Caco-2 (cell line): ENCODE measurements around the gene MYO16. TPM values are rescaled to one million over a fixed set of nuclear protein-coding genes. Genes with fewer than 3 reads are reported as not detected.

Experiments used
- BruUV-seq: library from RNA; stranded (reverse); fragments of 400-500 nt; replicated peaks from 2 replicates; lab custom pipeline; 2021; lab: Mats Ljungman, UMichigan
- CTCF ChIA-PET: fragments of 300-600 bp; sonication (Branson Sonifier 250); formaldehyde crosslinking; loops from one replicate; lab custom pipeline; 2022; ENCODE audit warnings: antibody characterized with exemption; lab: Charles Lee
- POLR2A ChIA-PET: fragments of 300-600 bp; sonication (Branson Sonifier 250); formaldehyde crosslinking; loops from one replicate; lab custom pipeline; 2022; ENCODE audit warnings: antibody characterized with exemption; lab: Charles Lee
- DNase-seq, 2 experiments: peaks; one replicate each; pipeline versions ENCODE4 v3.0.0 to v3.0.0-alpha.2; 2020 to 2022
- H3K27me3 ChIP-seq: replicated peaks from 2 replicates; pipeline ENCODE4 v1.6.0; 2011; ENCODE audit warnings: low read length; ENCODE audit not compliant: control insufficient read depth, insufficient read depth
- H3K36me3 ChIP-seq: 2 replicates; pipeline ENCODE4 v1.5.1; 2011; ENCODE audit warnings: low read length; ENCODE audit not compliant: control insufficient read depth, insufficient read depth
- H3K4me1 ChIP-seq: fragments of 250-450 bp; sonication (Bioruptor Pico); 2 replicates; pipeline ENCODE4 v1.5.1; 2020; ENCODE audit warnings: mild to moderate bottlenecking
- H3K4me3 ChIP-seq: 2 replicates; pipeline ENCODE4 v1.5.1; 2011; ENCODE audit warnings: low read depth, mild to moderate bottlenecking, control low read depth, low read length
- H3K9me3 ChIP-seq: fragments of 250-450 bp; sonication (Bioruptor Pico); 2 replicates; pipeline ENCODE4 v1.5.1; 2020; ENCODE audit warnings: mild to moderate bottlenecking, moderate library complexity
- H3K27ac Mint-ChIP-seq: one replicate; pipeline ENCODE4 v1.8.0; 2022; ENCODE audit warnings: mixed read lengths; ENCODE audit not compliant: unreplicated experiment
- H3K27me3 Mint-ChIP-seq: one replicate; pipeline ENCODE4 v1.8.0; 2022; ENCODE audit warnings: mixed read lengths; ENCODE audit not compliant: insufficient read depth, unreplicated experiment
- H3K36me3 Mint-ChIP-seq: one replicate; pipeline ENCODE4 v1.8.0; 2022; ENCODE audit warnings: mild to moderate bottlenecking, mixed read lengths; ENCODE audit not compliant: insufficient read depth, unreplicated experiment
- H3K4me1 Mint-ChIP-seq: one replicate; pipeline ENCODE4 v1.8.0; 2022; ENCODE audit warnings: low read depth, mixed read lengths; ENCODE audit not compliant: unreplicated experiment
- H3K4me3 Mint-ChIP-seq: one replicate; pipeline ENCODE4 v1.8.0; 2022; ENCODE audit warnings: mild to moderate bottlenecking, moderate library complexity, mixed read lengths; ENCODE audit not compliant: unreplicated experiment
- H3K9me3 Mint-ChIP-seq: one replicate; pipeline ENCODE4 v1.8.0; 2022; ENCODE audit warnings: mixed read lengths; ENCODE audit not compliant: unreplicated experiment
- intact Hi-C: fragments of 100-400 bp; cut with micrococcal nuclease; formaldehyde crosslinking; loops from one replicate; pipeline ENCODE4 v1.10.0; 2022; ENCODE audit not compliant: unreplicated experiment
- total RNA-seq: library from RNA; stranded (reverse); gene quantifications from 2 replicates; pipeline ENCODE4 v1.2.3, GENCODE V29; 2022
- TF ChIP-seq, protein P1 (sequence below), 2 experiments: fragments of 200-600 bp in 1 of 2; IDR thresholded peaks; 1 replicate in 1 of 2; 2 replicates in 1 of 2; pipeline versions ENCODE4 v1.5.1 to v1.8.0; 2011 to 2022; ENCODE audit warnings: antibody characterized with exemption in 1 of 2, control low read depth in 1 of 2, inconsistent platforms in 1 of 2, low read depth in 1 of 2, low read length in 1 of 2, mild to moderate bottlenecking in 1 of 2, moderate library complexity in 1 of 2; ENCODE audit not compliant: insufficient read depth in 1 of 2, severe bottlenecking in 1 of 2, unreplicated experiment in 1 of 2

Gene MYO16
- total RNA-seq, 1 experiment from 2014 or later, result not detected

GRCh38 chr13:109126178-109126577 lies 496.8 kb downstream of the MYO16 start:
- DNase-seq, result no peak
- POLR2A ChIA-PET, result no interaction called here
- Histone ChIP-seq H3K36me3 (no peaks in the 10 kb centered on the region), H3K27me3 (no peaks in the 10 kb centered on the region), H3K9me3 (no peaks in the 10 kb centered on the region), H3K4me3 (no peak overlapping the region), H3K4me1 (peaks cover 19% of the 10 kb centered on the region)
- Mint-ChIP-seq H3K4me1 (peaks cover 20% of the 10 kb centered on the region), H3K27me3 (no peaks in the 10 kb centered on the region), H3K9me3 (no peaks in the 10 kb centered on the region), H3K27ac (no peak overlapping the region), H3K36me3 (peaks cover 4% of the 10 kb centered on the region), H3K4me3 (no peak overlapping the region)
- TF ChIP-seq, protein P1, sequence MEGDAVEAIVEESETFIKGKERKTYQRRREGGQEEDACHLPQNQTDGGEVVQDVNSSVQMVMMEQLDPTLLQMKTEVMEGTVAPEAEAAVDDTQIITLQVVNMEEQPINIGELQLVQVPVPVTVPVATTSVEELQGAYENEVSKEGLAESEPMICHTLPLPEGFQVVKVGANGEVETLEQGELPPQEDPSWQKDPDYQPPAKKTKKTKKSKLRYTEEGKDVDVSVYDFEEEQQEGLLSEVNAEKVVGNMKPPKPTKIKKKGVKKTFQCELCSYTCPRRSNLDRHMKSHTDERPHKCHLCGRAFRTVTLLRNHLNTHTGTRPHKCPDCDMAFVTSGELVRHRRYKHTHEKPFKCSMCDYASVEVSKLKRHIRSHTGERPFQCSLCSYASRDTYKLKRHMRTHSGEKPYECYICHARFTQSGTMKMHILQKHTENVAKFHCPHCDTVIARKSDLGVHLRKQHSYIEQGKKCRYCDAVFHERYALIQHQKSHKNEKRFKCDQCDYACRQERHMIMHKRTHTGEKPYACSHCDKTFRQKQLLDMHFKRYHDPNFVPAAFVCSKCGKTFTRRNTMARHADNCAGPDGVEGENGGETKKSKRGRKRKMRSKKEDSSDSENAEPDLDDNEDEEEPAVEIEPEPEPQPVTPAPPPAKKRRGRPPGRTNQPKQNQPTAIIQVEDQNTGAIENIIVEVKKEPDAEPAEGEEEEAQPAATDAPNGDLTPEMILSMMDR (IDR thresholded peaks at IDR 0.05; ENCODE audit: insufficient read depth in 1 of 2, low read depth in 1 of 2, low read length in 1 of 2, severe bottlenecking in 1 of 2, unreplicated experiment in 1 of 2), result no peak
- CTCF ChIA-PET, result no interaction called here
- intact Hi-C loops, result no loop called here
- no TSS peak for BruUV-seq

DNA sequence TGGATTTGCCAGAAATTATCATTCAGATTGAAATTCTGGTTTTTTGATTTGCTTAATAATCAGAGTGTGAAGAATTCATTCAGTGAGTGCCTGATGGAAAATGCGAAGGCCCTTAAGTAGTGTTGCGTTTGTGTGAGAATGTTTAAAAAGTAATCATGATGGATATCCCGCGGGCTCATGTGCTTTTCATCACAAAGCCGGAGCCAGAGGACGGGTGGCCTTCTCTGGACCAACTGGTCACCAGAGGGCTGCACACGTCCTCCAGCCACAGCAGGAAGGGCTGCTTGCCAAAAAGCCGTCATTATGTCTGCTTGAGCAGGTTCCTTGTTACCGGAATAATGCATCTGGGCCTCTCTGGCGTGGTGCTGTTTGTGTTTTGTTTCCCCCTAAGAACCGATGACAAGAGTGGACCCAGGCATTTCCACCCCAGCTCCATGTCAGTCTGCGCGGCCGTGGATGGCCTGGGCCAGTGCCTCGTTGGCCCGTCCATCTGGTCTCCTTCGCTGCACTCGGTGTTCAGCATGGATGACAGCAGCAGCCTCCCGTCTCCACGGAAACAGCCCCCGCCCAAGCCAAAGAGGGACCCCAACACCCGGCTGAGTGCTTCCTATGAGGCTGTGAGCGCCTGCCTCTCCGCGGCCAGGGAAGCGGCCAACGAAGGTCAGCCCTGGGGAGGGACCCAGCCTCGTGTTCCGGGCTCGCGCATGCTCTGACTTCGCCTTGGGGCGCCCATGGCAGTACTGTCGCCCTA lies 497.7 kb downstream of the MYO16 start:
- Histone ChIP-seq H3K27me3 (no peaks in the 10 kb centered on the region), H3K4me1 (peaks cover 19% of the 10 kb centered on the region), H3K9me3 (no peaks in the 10 kb centered on the region), H3K4me3 (no peak overlapping the region), H3K36me3 (no peaks in the 10 kb centered on the region)
- POLR2A ChIA-PET, result no interaction called here
- H3K27ac Mint-ChIP-seq, result no peak overlapping the region
- CTCF ChIA-PET, result no interaction called here
- no peak overlapping the region for H3K4me3 Mint-ChIP-seq
- peaks cover 20% of the 10 kb centered on the region for H3K4me1 Mint-ChIP-seq
- intact Hi-C loops, result no loop called here
- peaks cover 4% of the 10 kb centered on the region for H3K36me3 Mint-ChIP-seq
- BruUV-seq, result no TSS peak
- H3K27me3 Mint-ChIP-seq, result no peaks in the 10 kb centered on the region
- no peaks in the 10 kb centered on the region for H3K9me3 Mint-ChIP-seq
- TF ChIP-seq, protein P1 (IDR thresholded peaks at IDR 0.05; ENCODE audit: insufficient read depth in 1 of 2, low read depth in 1 of 2, low read length in 1 of 2, severe bottlenecking in 1 of 2, unreplicated experiment in 1 of 2), result no peak
- no peak for DNase-seq

- Histone ChIP-seq H3K27me3 (no peaks in the 10 kb centered on the region), H3K4me1 (peaks cover 19% of the 10 kb centered on the region), H3K4me3 (no peak overlapping the region), H3K36me3 (no peaks in the 10 kb centered on the region), H3K9me3 (no peaks in the 10 kb centered on the region)
- Mint-ChIP-seq H3K4me1 (peaks cover 20% of the 10 kb centered on the region), H3K36me3 (peaks cover 4% of the 10 kb centered on the region), H3K27ac (no peak overlapping the region), H3K4me3 (no peak overlapping the region), H3K9me3 (no peaks in the 10 kb centered on the region), H3K27me3 (no peaks in the 10 kb centered on the region)
- BruUV-seq, result no TSS peak
- TF ChIP-seq, protein P1 (IDR thresholded peaks at IDR 0.05; ENCODE audit: insufficient read depth in 1 of 2, low read depth in 1 of 2, low read length in 1 of 2, severe bottlenecking in 1 of 2, unreplicated experiment in 1 of 2), result no peak
- POLR2A ChIA-PET, result no interaction called here
- CTCF ChIA-PET, result no interaction called here
- DNase-seq, result no peak
- intact Hi-C loops, result no loop called here
These were observed 498.7 kb downstream of the MYO16 start for GRCh38 chr13:109128121-109128520.
